H1 (cell line): ENCODE measurements around the gene OR6C75. TPM values are rescaled to one million over a fixed set of nuclear protein-coding genes. Genes with fewer than 3 reads are reported as not detected.

Experiments
- CTCF ChIA-PET: fragments of 300-600 bp; sonication (Branson Sonifier 250); formaldehyde crosslinking; loops from one replicate; lab custom pipeline; 2021; ENCODE audit not compliant: partially characterized antibody; lab: Charles Lee
- POLR2A ChIA-PET: fragments of 300-600 bp; sonication (Branson Sonifier 250); formaldehyde crosslinking; loops from one replicate; lab custom pipeline; 2021; ENCODE audit warnings: inconsistent platforms; ENCODE audit not compliant: partially characterized antibody; lab: Charles Lee
- DNase-seq, 2 experiments: peaks; one replicate each; pipeline versions ENCODE4 v3.0.0 to v3.0.0-alpha.2; 2010 to 2022; ENCODE audit warnings: low spot score in 2 of 2, low read depth in 1 of 2, mixed read lengths in 1 of 2
- FAIRE-seq: peaks from 2 replicates; lab custom pipeline; 2011; peaks lifted over from hg19 to GRCh38; lab: Jason Lieb, UNC
- H2AFZ ChIP-seq: 2 replicates; pipeline ENCODE4 v1.8.1; 2012; ENCODE audit warnings: low read length, inconsistent platforms
- H2AK5ac ChIP-seq: 2 replicates; pipeline ENCODE4 v1.6.1; 2013; ENCODE audit warnings: low read depth, low read length
- H2BK120ac ChIP-seq: replicated peaks from 2 replicates; pipeline ENCODE3; 2013; ENCODE audit warnings: low read depth, low read length, inconsistent platforms
- H2BK12ac ChIP-seq: 2 replicates; pipeline ENCODE4 v1.6.1; 2013; ENCODE audit warnings: low read depth, low read length
- H2BK15ac ChIP-seq: 2 replicates; pipeline ENCODE4 v1.6.1; 2013; ENCODE audit warnings: low read length
- H2BK20ac ChIP-seq: 2 replicates; pipeline ENCODE4 v1.6.1; 2013; ENCODE audit warnings: low read length
- H2BK5ac ChIP-seq: 2 replicates; pipeline ENCODE4 v1.6.1; 2013; ENCODE audit warnings: low read depth, low read length
- H3K14ac ChIP-seq: 2 replicates; pipeline ENCODE4 v1.6.1; 2013; ENCODE audit warnings: inconsistent platforms; ENCODE audit not compliant: insufficient read length
- H3K18ac ChIP-seq: 2 replicates; pipeline ENCODE4 v1.6.1; 2013; ENCODE audit warnings: low read length; ENCODE audit errors: extremely low read depth
- H3K23ac ChIP-seq: 2 replicates; pipeline ENCODE4 v1.6.1; 2013; ENCODE audit warnings: inconsistent platforms; ENCODE audit not compliant: insufficient read length
- H3K23me2 ChIP-seq: 2 replicates; pipeline ENCODE4 v1.6.1; 2013; ENCODE audit warnings: low read depth, low read length
- H3K27ac ChIP-seq: 2 replicates; pipeline ENCODE4 v1.6.1; 2011; ENCODE audit warnings: low read depth, low read length, inconsistent platforms
- H3K27me3 ChIP-seq, 4 experiments: replicated peaks in 1 of 4; 1 replicate in 1 of 4; 2 replicates in 3 of 4; pipeline versions ENCODE4 v1.6.1 to v1.8.1; 2011 to 2013; ENCODE audit warnings: low read length in 3 of 4, mild to moderate bottlenecking in 3 of 4, inconsistent platforms in 2 of 4, mixed read lengths in 2 of 4, moderate library complexity in 1 of 4; ENCODE audit not compliant: control insufficient read depth in 3 of 4, insufficient read depth in 3 of 4; ENCODE audit errors: extremely low read depth in 1 of 4
- H3K36me3 ChIP-seq, 4 experiments: 2 replicates each; pipeline versions ENCODE4 v1.6.1 to v1.8.1; 2011 to 2013; ENCODE audit warnings: mild to moderate bottlenecking in 4 of 4, low read length in 3 of 4, moderate library complexity in 2 of 4, control low read depth in 1 of 4, inconsistent platforms in 1 of 4; ENCODE audit not compliant: insufficient read depth in 4 of 4, control insufficient read depth in 2 of 4
- H3K4ac ChIP-seq: replicated peaks from 2 replicates; pipeline ENCODE3; 2013; ENCODE audit warnings: low read length, low read depth, mixed read lengths, inconsistent platforms; ENCODE audit not compliant: insufficient read length
- H3K4me1 ChIP-seq, 4 experiments: replicated peaks in 1 of 4; 1 replicate in 1 of 4; 2 replicates in 3 of 4; pipeline versions ENCODE4 v1.6.1 to v1.8.1; 2011 to 2013; ENCODE audit warnings: low read length in 3 of 4, inconsistent platforms in 2 of 4, mixed read lengths in 1 of 4; ENCODE audit not compliant: insufficient read depth in 4 of 4, control insufficient read depth in 3 of 4
- H3K4me2 ChIP-seq, 2 experiments: 2 replicates each; pipeline versions ENCODE4 v1.6.1 to v1.8.1; 2011 to 2013; ENCODE audit warnings: low read depth in 2 of 2, low read length in 2 of 2, control low read depth in 1 of 2, inconsistent platforms in 1 of 2, mild to moderate bottlenecking in 1 of 2; ENCODE audit not compliant: insufficient read depth in 1 of 2
- H3K4me3 ChIP-seq, 4 experiments: fragments of 200-600, 300-600 bp in 1 of 4; sonication (generic), shearing (Covaris generic), sonication (Bioruptor Twin) in 1 of 4; 2 replicates each; pipeline versions ENCODE4 v1.5.1 to v1.8.1; 2011 to 2016; ENCODE audit warnings: low read length in 4 of 4, low read depth in 3 of 4, control low read depth in 2 of 4, inconsistent platforms in 2 of 4, mild to moderate bottlenecking in 2 of 4, mixed read lengths in 1 of 4, moderate library complexity in 1 of 4; ENCODE audit not compliant: insufficient read depth in 2 of 4; ENCODE audit errors: extremely low read depth in 1 of 4
- H3K56ac ChIP-seq: replicated peaks from 2 replicates; pipeline ENCODE3; 2013; ENCODE audit warnings: low read depth, mild to moderate bottlenecking, mixed read lengths, low read length, inconsistent platforms; ENCODE audit not compliant: insufficient read length
- H3K79me1 ChIP-seq: 2 replicates; pipeline ENCODE4 v1.6.1; 2013; ENCODE audit warnings: low read depth, low read length, control low read depth
- H3K79me2 ChIP-seq, 2 experiments: 2 replicates each; pipeline versions ENCODE4 v1.6.1 to v1.8.1; 2012 to 2013; ENCODE audit warnings: low read length in 2 of 2, mild to moderate bottlenecking in 2 of 2, inconsistent platforms in 1 of 2; ENCODE audit not compliant: insufficient read depth in 2 of 2, control insufficient read depth in 1 of 2
- H3K9ac ChIP-seq, 4 experiments: replicated peaks in 1 of 4; 1 replicate in 1 of 4; 2 replicates in 3 of 4; pipeline versions ENCODE4 v1.6.1 to v1.8.1; 2011 to 2013; ENCODE audit warnings: low read depth in 3 of 4, low read length in 3 of 4, control low read depth in 2 of 4, mild to moderate bottlenecking in 2 of 4, moderate library complexity in 2 of 4, inconsistent platforms in 1 of 4; ENCODE audit errors: extremely low read depth in 1 of 4
- H3K9me3 ChIP-seq, 2 experiments: 2 replicates each; pipeline versions ENCODE4 v1.6.1 to v1.8.1; 2012 to 2013; ENCODE audit warnings: mild to moderate bottlenecking in 2 of 2, moderate library complexity in 2 of 2, control low read depth in 1 of 2, inconsistent platforms in 1 of 2, low read depth in 1 of 2, low read length in 1 of 2, mixed read lengths in 1 of 2; ENCODE audit not compliant: insufficient read depth in 2 of 2
- H4K20me1 ChIP-seq, 2 experiments: replicated peaks in 1 of 2; 2 replicates each; pipeline versions ENCODE3 to v1.8.1; 2011 to 2013; ENCODE audit warnings: inconsistent platforms in 2 of 2, low read length in 2 of 2, mild to moderate bottlenecking in 1 of 2; ENCODE audit not compliant: insufficient read depth in 2 of 2, control insufficient read depth in 1 of 2
- H4K5ac ChIP-seq: 2 replicates; pipeline ENCODE4 v1.6.1; 2013; ENCODE audit warnings: low read length, low read depth, mixed read lengths, inconsistent platforms; ENCODE audit not compliant: insufficient read length
- H4K8ac ChIP-seq: 2 replicates; pipeline ENCODE4 v1.8.0; 2013; ENCODE audit warnings: mild to moderate bottlenecking, moderate library complexity, low read length, inconsistent platforms; ENCODE audit not compliant: insufficient read depth; ENCODE audit errors: extremely low read depth
- H4K91ac ChIP-seq: replicated peaks from 2 replicates; pipeline ENCODE3; 2013; ENCODE audit warnings: low read length, mixed read lengths, inconsistent platforms; ENCODE audit not compliant: insufficient read length
- BRCA1 ChIP-seq: IDR thresholded peaks from 2 replicates; pipeline ENCODE4 v1.6.1; 2012; ENCODE audit warnings: low read depth, low read length, improper control_type of control experiment
- CBX5 ChIP-seq: fragments of 300-800, 300-1000 bp; sonication (generic); IDR thresholded peaks from 2 replicates; pipeline ENCODE4 v1.7.1; 2016; ENCODE audit warnings: antibody characterized with exemption, low read length, low read depth
- CEBPB ChIP-seq: IDR thresholded peaks from 2 replicates; pipeline ENCODE4 v1.6.1; 2012; ENCODE audit warnings: low read depth, low read length
- CTBP2 ChIP-seq: IDR thresholded peaks from 2 replicates; pipeline ENCODE4 v1.7.0; 2011; ENCODE audit warnings: borderline replicate concordance, mild to moderate bottlenecking, moderate library complexity, mixed read lengths, low read length; ENCODE audit not compliant: insufficient read depth, insufficient read length
- EP300 ChIP-seq, 2 experiments: IDR thresholded peaks; 1 replicate in 1 of 2; 2 replicates in 1 of 2; pipeline ENCODE4 v1.6.1; 2011 to 2012; ENCODE audit warnings: low read depth in 2 of 2, low read length in 2 of 2, mild to moderate bottlenecking in 2 of 2, borderline replicate concordance in 1 of 2, inconsistent platforms in 1 of 2, moderate library complexity in 1 of 2
- JUN ChIP-seq: IDR thresholded peaks from 2 replicates; pipeline ENCODE4 v1.6.1; 2011; ENCODE audit warnings: low read depth, mild to moderate bottlenecking, improper control_type of control experiment, low read length
- KDM4A ChIP-seq: IDR thresholded peaks from one replicate; pipeline ENCODE4 v1.7.1; 2012; ENCODE audit warnings: low read depth, mild to moderate bottlenecking, moderate library complexity, low read length, inconsistent platforms; ENCODE audit not compliant: severe bottlenecking
- PHF8 ChIP-seq: fragments of 200-600 bp; sonication (generic); conservative IDR thresholded peaks from 2 replicates; pipeline ENCODE4 v1.7.1; 2012; ENCODE audit warnings: low read depth, mild to moderate bottlenecking, inconsistent platforms, low read length, moderate library complexity
- POLR2AphosphoS5 ChIP-seq: IDR thresholded peaks from 2 replicates; pipeline ENCODE4 v1.6.1; 2011; ENCODE audit warnings: low read depth, low read length
- TCF12 ChIP-seq: IDR thresholded peaks from 2 replicates; pipeline ENCODE4 v1.6.1; 2011; ENCODE audit warnings: low read depth, mild to moderate bottlenecking, low read length
- ZNF274 ChIP-seq: IDR thresholded peaks from 2 replicates; pipeline ENCODE4 v1.7.0; 2012; ENCODE audit warnings: low read length, borderline replicate concordance; ENCODE audit errors: extremely low read depth
- polyA plus RNA-seq, 7 experiments: library from polyadenylated mRNA; depleted of rRNA in 3 of 7; stranded (reverse) in 5 of 7; unstranded in 2 of 7; fragments of >200 nt in 5 of 7; fragments of 200-250 nt in 2 of 7; gene quantifications; 1 replicate in 5 of 7; 2 replicates in 1 of 7; 4 replicates in 1 of 7; pipeline versions ENCODE4 v1.2.1 to v1.2.3, GENCODE V29; 2011 to 2013; ENCODE audit warnings: missing spikeins in 2 of 7, mixed read lengths in 2 of 7
- total RNA-seq: library from RNA; stranded (reverse); fragmentation: NEBNext Ultra II Directional; extraction: Animal tissue kit (Norgen Biotek cat#: 25700); gene quantifications from 2 replicates; pipeline ENCODE4 v1.2.1, GENCODE V29; 2021
- TF ChIP-seq, protein P1 (sequence below), 3 experiments: IDR thresholded peaks; 1 replicate in 2 of 3; 2 replicates in 1 of 3; pipeline versions ENCODE4 v1.5.1 to v1.6.1; 2011; ENCODE audit warnings: low read length in 3 of 3, mild to moderate bottlenecking in 3 of 3, inconsistent platforms in 2 of 3, low read depth in 1 of 3, moderate library complexity in 1 of 3; ENCODE audit not compliant: insufficient read depth in 1 of 3; ENCODE audit errors: control extremely low read depth in 1 of 3

Gene OR6C75
- total and polyA plus RNA-seq, 2 of the 8 experiments (the other 6 are each of a cell fraction or from before 2014, with no cell fraction given) = not detected

DNA sequence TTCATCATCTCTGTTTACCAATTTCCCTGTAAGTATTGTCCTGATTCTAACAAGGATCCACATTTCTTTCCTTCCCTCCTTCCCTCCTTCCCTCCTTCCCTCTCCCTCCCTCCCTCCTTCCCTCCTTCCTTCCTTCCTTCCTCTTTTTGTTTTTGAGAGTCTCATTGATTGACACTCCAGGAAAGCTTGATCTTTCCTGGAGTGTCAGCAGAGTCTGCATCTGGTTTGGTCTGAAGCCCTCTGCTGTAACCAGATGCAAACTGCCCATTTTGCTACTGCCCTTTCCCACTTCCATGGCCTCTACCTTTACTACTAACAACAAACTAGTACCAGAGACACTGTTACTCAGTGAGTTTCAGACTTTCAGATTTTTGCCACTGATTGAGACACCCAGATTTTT lies 23.1 kb downstream of the OR6C75 start:
- H3K18ac ChIP-seq = no peak overlapping the region
- no peak overlapping the region for H3K9ac ChIP-seq
- no peaks in the 10 kb centered on the region for H4K20me1 ChIP-seq
- H3K79me1 ChIP-seq = no peaks in the 10 kb centered on the region
- H3K79me2 ChIP-seq = no peaks in the 10 kb centered on the region
- no peaks in the 10 kb centered on the region for H3K36me3 ChIP-seq
- no peak overlapping the region for H3K14ac ChIP-seq
- no peak overlapping the region for H4K5ac ChIP-seq
- H3K4me3 ChIP-seq = no peak overlapping the region
- H3K9me3 ChIP-seq = no peaks in the 10 kb centered on the region
- no peak overlapping the region for H2BK120ac ChIP-seq
- no peak overlapping the region for H4K8ac ChIP-seq
- FAIRE-seq = no peak
- H3K23ac ChIP-seq = no peak overlapping the region
- no peak overlapping the region for H3K4ac ChIP-seq
- H2BK20ac ChIP-seq = no peak overlapping the region
- H2AK5ac ChIP-seq = no peak overlapping the region
- peaks cover 0 to 1% (median 0%) of the 10 kb centered on the region in 4 experiments; a peak in 1 of 7 replicates for H3K27me3 ChIP-seq
- H2BK12ac ChIP-seq = no peak overlapping the region; the same call in 1 of the 2 replicates
- H2AFZ ChIP-seq = peak overlapping the region; percentile 98
- H3K4me1 ChIP-seq = peaks cover 0 to 5% (median 0%) of the 10 kb centered on the region in 4 experiments; a peak in 1 of 7 replicates
- H3K23me2 ChIP-seq = no peaks in the 10 kb centered on the region
- CTCF ChIA-PET = interaction anchor here (0.6 kb wide), 1 partner anchor 11 kb away, joined by 3 read pairs; no protein-coding TSS in a partner anchor
- H2BK15ac ChIP-seq = no peak overlapping the region
- no peak overlapping the region for H3K4me2 ChIP-seq
- no peak for DNase-seq
- H2BK5ac ChIP-seq = no peak overlapping the region
- POLR2A ChIA-PET = no interaction called here
- no peak overlapping the region for H4K91ac ChIP-seq
- TF ChIP-seq ZNF274 (no peak), CEBPB (no peak), EP300 (IDR thresholded peaks at IDR 0.05; ENCODE audit: borderline replicate concordance in 1 of 2, low read depth in 2 of 2, low read length in 2 of 2) (no peak), CTBP2 (no peak), JUN (no peak), KDM4A (no peak), PHF8 (no peak), CBX5 (no peak), BRCA1 (no peak), TCF12 (no peak), POLR2AphosphoS5 (no peak)
- TF ChIP-seq, protein P1, sequence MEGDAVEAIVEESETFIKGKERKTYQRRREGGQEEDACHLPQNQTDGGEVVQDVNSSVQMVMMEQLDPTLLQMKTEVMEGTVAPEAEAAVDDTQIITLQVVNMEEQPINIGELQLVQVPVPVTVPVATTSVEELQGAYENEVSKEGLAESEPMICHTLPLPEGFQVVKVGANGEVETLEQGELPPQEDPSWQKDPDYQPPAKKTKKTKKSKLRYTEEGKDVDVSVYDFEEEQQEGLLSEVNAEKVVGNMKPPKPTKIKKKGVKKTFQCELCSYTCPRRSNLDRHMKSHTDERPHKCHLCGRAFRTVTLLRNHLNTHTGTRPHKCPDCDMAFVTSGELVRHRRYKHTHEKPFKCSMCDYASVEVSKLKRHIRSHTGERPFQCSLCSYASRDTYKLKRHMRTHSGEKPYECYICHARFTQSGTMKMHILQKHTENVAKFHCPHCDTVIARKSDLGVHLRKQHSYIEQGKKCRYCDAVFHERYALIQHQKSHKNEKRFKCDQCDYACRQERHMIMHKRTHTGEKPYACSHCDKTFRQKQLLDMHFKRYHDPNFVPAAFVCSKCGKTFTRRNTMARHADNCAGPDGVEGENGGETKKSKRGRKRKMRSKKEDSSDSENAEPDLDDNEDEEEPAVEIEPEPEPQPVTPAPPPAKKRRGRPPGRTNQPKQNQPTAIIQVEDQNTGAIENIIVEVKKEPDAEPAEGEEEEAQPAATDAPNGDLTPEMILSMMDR (IDR thresholded peaks at IDR 0.05; ENCODE audit: control extremely low read depth in 1 of 3, insufficient read depth in 1 of 3, low read depth in 1 of 3, low read length in 3 of 3) = no peak
- H3K27ac ChIP-seq = no peak overlapping the region
- no peak overlapping the region for H3K56ac ChIP-seq
